Aorta (tissue), 5 donors: ENCODE data around the gene MOV10L1. TPM values are rescaled to one million over a fixed set of nuclear protein-coding genes. Genes with fewer than 3 reads are reported as not detected.
A peak's percentile ranks its signal among the peaks of the same experiment; 100 is the strongest.

ENCODE experiments used
- ATAC-seq: fragments of 200-7000 bp; cut with Tn5 transposase; one replicate; pipeline ENCODE4 v1.9.1; 2022; ENCODE audit warnings: moderate library complexity; ENCODE audit not compliant: low FRiP score
- DNase-seq, 2 donors: peaks; one replicate each; pipeline ENCODE4 v3.0.0-alpha.2; 2020
- H3K27ac ChIP-seq, 2 donors: one replicate each; pipeline ENCODE4 v1.5.1; 2013; ENCODE audit warnings: low read length in 2 of 2, mild to moderate bottlenecking in 2 of 2, moderate library complexity in 2 of 2, control low read depth in 1 of 2, inconsistent platforms in 1 of 2, low read depth in 1 of 2
- H3K27me3 ChIP-seq, 2 donors: one replicate each; pipeline ENCODE4 v1.6.1; 2013; ENCODE audit warnings: control low read depth in 1 of 2, low read length in 1 of 2, mild to moderate bottlenecking in 1 of 2, moderate library complexity in 1 of 2; ENCODE audit not compliant: insufficient read depth in 2 of 2, control insufficient read depth in 1 of 2
- H3K36me3 ChIP-seq, 2 donors: one replicate each; pipeline ENCODE4 v1.6.1; 2013; ENCODE audit warnings: control low read depth in 1 of 2, low read length in 1 of 2, mild to moderate bottlenecking in 1 of 2; ENCODE audit not compliant: insufficient read depth in 2 of 2, control insufficient read depth in 1 of 2
- H3K4me1 ChIP-seq, 2 donors: one replicate each; pipeline ENCODE4 v1.6.1; 2013; ENCODE audit warnings: low read length in 2 of 2, control low read depth in 1 of 2, mild to moderate bottlenecking in 1 of 2, moderate library complexity in 1 of 2; ENCODE audit not compliant: insufficient read depth in 2 of 2, control insufficient read depth in 1 of 2
- H3K4me3 ChIP-seq, 2 donors: one replicate each; pipeline ENCODE4 v1.5.1; 2013; ENCODE audit warnings: low read length in 2 of 2, control low read depth in 1 of 2, mild to moderate bottlenecking in 1 of 2
- H3K9me3 ChIP-seq: one replicate; pipeline ENCODE4 v1.6.1; 2013; ENCODE audit warnings: mild to moderate bottlenecking, low read length; ENCODE audit not compliant: control insufficient read depth
- WGBS, 2 donors: extraction: QIAGEN DNeasy Blood & Tissue Kit; methylation state at CpG; one replicate each; pipeline ENCODE4 v1.1.7; 2013; 5-methylcytosine and 5-hydroxymethylcytosine counted together
- intact Hi-C, 2 donors: fragments of 100-400 bp; cut with DNase I; formaldehyde crosslinking; loops; one replicate each; pipeline versions ENCODE4 v1.14.2 to v1.15.0; 2022
- polyA plus RNA-seq, 2 donors: library from polyadenylated mRNA; stranded (reverse); fragments of 200-250 nt; gene quantifications; one replicate each; pipeline ENCODE4 v1.2.3, GENCODE V29; 2013
- total RNA-seq, 2 donors: library from RNA; stranded (reverse); fragmentation: NEBNext Ultra II Directional; extraction: Animal tissue kit (Norgen Biotek cat#: 25700); gene quantifications; one replicate each; pipeline ENCODE4 v1.2.1, GENCODE V29; 2021
- donor health status: healthy with polysubstance abuse.
- donor health status: Bipolar disorder and iron deficiency.
- donor health status: DM: no; HTN: no; CAD: no.
- donor health status: DM: no; HTN: no; CAD: no.
- donor health status: DM: yes; HTN: yes; CAD: no.

The MOV10L1 gene
- total and polyA plus RNA-seq, 4 donors: 0.10 to 4.2 (median 2.4) TPM

DNA sequence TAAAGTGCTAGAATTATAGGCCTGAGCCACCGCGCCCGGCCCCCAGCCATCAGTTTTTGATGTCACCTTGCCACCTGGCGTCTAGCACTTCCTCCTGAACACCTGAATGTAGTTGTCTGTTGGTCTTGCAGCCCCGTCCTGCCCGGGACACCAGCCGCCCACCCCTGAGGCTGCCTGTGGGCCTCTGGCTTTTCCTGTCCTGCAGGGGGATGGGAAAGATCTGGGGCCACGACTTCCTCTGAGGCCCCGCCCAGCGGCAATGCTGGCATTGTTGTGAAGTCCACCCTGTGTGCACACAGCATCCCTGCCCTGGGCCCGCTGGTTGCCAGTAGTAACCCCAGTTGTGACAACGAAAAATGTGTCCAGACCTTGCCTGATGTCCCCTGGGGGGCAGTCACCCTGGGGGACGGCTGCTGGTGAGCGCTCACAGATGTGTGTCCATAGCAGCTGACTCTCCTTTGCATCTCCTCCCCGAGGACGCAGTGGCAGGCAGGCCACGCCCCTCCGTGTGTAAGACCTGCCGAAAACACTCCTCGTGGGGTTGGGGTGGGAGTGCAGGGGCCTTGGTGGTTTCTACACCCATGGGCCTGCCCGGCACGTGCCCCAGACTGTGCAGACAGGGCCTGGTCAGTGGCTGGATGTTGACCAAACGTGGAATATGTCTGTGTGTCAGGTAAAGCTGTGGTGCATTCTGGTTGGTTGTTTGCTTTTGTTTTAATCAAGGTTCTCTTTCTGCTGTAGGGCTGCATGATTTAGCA lies 117.8 kb downstream of the MOV10L1 start:
- Histone ChIP-seq H3K9me3 (no peaks in the 10 kb centered on the region), H3K36me3 (peaks cover 0 to 5% of the 10 kb centered on the region in 2 donors), H3K4me1 (no peaks in the 10 kb centered on the region), H3K27ac (no peak overlapping the region), H3K27me3 (no peaks in the 10 kb centered on the region), H3K4me3 (no peak overlapping the region)
- ATAC-seq (no peak), DNase-seq (peak in 1 of 2 donors; percentile 45)
- 73 to 79% methylated on average over 23 of the region's 23 CpGs for WGBS, 2 donors
- intact Hi-C loops: loop anchor here (5.0 to 10.0 kb wide), 4 partner anchors 55 to 283 kb away; partner anchors contain the start of gene PIM3 (in 1 of the 2)

DNA sequence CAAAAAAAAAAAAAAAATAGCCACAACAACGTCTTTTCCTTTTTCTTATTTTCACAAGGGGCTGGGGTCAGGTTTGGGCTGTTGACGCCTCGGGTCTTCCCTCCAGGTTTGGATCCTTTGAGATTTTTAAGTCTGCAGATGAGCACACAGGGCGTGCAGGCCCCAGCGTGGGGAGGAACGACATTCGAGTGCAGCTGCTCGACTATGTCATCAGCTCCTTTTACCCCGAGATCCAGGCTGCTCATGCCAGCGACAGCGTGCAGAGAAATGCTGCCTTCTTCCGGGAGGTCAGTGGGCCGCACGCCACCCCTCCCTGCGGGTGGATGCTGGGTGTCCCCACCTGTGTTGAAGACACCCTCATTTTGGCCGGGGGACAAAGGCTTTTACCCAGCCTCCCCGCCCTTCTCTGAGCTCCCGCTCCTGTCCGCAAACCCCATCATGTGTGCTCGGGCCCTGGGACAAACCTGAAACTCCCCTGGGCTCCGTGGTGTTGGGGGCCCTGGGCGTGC lies 118.7 kb downstream of the MOV10L1 start:
- Histone ChIP-seq H3K9me3 (no peaks in the 10 kb centered on the region), H3K27me3 (no peaks in the 10 kb centered on the region), H3K4me1 (no peaks in the 10 kb centered on the region), H3K4me3 (no peak overlapping the region), H3K27ac (no peak overlapping the region), H3K36me3 (peaks cover 0 to 5% of the 10 kb centered on the region in 2 donors)
- 84 to 85% methylated on average over 21 to 22 of the region's 22 CpGs for WGBS, 2 donors
- intact Hi-C loops: loop anchor here (5.0 to 10.0 kb wide), 4 partner anchors 56 to 284 kb away; partner anchors contain the start of gene PIM3 (in 1 of the 2)
- ATAC-seq (no peak), DNase-seq (peak in 1 of 2 donors; percentile 41)

DNA sequence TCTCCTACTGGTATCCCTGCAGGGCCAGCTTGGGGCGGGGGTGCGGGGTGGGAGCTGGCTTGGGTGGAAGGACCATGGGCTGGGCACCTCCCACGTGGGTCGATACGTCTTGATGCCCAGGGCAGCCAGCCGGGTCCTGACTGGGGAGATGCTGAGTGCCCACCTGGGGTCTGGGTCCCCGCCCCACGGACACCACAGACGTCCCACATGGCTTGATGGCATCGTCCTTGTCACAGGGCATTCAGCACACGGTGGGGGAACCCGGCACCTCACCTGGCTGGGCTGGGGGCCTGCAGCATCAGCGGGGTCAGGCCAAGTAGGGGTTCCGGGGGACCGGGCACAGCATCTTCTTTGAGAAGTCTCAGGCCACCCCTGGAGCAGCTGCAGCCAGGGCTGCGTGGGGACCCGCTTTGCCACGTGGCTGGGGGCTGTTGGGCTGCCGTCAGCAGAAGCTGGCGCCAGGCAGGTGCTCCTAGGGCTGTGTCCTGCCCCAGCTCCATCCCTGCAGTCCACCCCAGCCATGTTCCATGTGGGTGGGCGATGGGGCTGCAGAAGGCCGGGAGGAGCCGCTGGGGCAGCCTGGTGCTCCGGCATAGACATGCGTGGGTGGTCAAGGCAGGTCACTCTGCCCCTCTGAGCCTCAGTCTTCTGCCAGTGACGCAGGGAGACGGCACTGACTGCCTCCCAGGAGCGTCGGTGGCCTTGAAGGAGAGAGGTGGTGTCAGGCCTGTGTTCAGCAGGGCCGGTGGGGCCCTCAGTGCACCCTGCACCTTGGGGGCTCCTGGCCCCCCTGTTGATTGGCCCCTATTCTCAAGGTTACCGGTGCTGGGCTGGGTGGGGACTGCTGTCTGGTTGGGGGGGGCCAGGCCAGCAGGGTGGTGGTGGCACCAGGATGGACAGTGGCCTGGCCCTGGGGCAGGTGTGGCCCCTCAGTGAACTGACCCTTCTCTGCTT lies 119.4 kb downstream of the MOV10L1 start:
- no peaks in the 10 kb centered on the region for H3K9me3 ChIP-seq
- ATAC-seq: peak; percentile 14

DNA sequence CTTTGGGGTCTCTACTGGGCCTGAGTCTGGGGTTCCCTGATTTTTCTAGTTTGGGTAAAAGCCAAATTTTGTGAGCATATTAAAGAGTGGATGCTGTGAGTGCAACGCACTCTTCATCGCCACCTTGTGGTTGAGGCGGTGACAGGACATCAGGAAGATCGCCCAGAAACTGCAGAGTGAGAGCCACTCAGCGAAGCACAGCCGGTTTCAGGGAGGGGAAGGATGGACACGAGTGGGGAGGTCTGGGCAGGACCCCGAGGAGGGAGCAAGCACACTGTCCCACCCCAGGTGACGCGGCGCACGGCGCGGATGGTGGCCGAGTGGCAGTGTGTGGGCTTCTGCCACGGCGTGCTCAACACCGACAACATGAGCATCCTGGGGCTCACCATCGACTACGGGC lies 120.1 kb downstream of the MOV10L1 start:
- peak; percentile 61 for ATAC-seq
- WGBS, 2 donors: 61% methylated on average over 20 of the region's 20 CpGs
- H3K9me3 ChIP-seq: no peaks in the 10 kb centered on the region
- no peaks in the 10 kb centered on the region for H3K4me1 ChIP-seq
- no peak overlapping the region for H3K4me3 ChIP-seq
- intact Hi-C loops: loop anchor here (5.0 to 10.0 kb wide), 4 partner anchors 58 to 285 kb away; partner anchors contain the start of gene PIM3 (in 1 of the 2)
- peak; percentile 80 to 88 for DNase-seq
- H3K27ac ChIP-seq: no peak overlapping the region
- peaks cover 0 to 5% of the 10 kb centered on the region in 2 donors for H3K36me3 ChIP-seq
- H3K27me3 ChIP-seq: no peaks in the 10 kb centered on the region

More for the DNA sequence above, 119.4 kb downstream of the MOV10L1 start:
- Histone ChIP-seq H3K27ac (no peak overlapping the region), H3K36me3 (peaks cover 0 to 5% of the 10 kb centered on the region in 2 donors), H3K27me3 (no peaks in the 10 kb centered on the region), H3K4me1 (no peaks in the 10 kb centered on the region), H3K4me3 (no peak overlapping the region)
- intact Hi-C loops: loop anchor here (5.0 to 10.0 kb wide), 4 partner anchors 57 to 284 kb away; partner anchors contain the start of gene PIM3 (in 1 of the 2)
- DNase-seq: no peak
- WGBS, 2 donors: 72% methylated on average over 31 of the region's 31 CpGs

DNA sequence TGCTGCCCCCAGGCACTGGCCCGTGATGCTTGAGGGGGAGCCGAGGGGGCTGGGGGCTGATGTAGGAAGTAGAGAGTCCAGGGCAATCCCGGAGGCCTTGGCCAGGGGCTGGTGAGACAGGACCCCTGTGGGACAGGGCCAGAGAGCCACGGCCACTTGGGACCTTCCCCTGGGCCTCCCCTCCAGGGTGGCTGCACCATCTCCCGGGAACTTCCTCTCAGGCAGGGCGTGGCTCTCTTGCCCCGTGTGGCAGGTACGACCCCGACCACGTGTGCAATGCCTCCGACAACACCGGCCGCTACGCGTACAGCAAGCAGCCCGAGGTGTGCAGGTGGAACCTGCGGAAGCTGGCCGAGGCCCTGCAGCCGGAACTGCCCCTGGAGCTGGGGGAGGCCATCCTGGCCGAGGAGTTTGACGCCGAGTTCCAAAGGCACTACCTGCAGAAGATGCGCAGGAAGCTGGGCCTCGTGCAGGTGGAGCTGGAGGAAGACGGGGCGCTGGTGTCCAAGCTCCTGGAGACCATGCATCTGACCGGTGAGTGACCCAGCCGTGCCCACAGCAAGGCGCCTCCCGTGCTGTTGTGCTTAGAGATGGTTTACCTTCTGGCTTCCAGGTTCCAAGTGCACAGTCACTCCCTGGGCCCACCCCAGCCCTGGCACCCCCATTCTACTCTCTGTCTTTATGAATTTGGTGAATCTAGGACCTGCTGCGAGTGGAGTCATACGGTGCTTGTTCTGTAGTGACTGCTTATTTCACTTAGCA lies 120.8 kb downstream of the MOV10L1 start:
- H3K27ac ChIP-seq: no peak overlapping the region
- no peaks in the 10 kb centered on the region for H3K27me3 ChIP-seq
- peaks cover 0 to 5% of the 10 kb centered on the region in 2 donors for H3K36me3 ChIP-seq
- intact Hi-C loops: no loop called here
- no peak overlapping the region for H3K4me3 ChIP-seq
- DNase-seq (no peak), ATAC-seq (no peak)
- no peaks in the 10 kb centered on the region for H3K9me3 ChIP-seq
- WGBS, 2 donors: 90 to 91% methylated on average over 32 of the region's 32 CpGs
- no peaks in the 10 kb centered on the region for H3K4me1 ChIP-seq

DNA sequence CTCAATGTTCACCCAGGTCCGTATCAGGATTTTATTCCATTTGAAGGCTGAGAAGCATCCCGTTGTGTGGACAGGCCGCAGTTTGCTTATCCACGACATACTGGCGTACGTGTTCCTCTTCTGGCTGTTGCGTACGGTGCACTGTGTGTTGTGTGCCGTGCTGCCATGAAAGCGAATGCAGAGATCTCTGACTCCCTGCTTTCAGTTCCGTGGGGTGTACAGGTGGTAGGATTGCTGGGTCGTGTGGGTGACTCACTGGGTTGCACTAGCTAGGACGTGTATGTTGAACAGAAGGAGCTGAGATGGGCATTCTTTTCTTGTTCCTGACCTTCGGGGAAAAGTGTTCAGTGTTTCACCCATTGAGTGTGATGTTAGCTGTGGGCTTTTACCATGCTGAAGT lies 121.3 kb downstream of the MOV10L1 start:
- no peaks in the 10 kb centered on the region for H3K27me3 ChIP-seq
- intact Hi-C loops: no loop called here
- no peak overlapping the region for H3K27ac ChIP-seq
- H3K36me3 ChIP-seq: peaks cover 0 to 5% of the 10 kb centered on the region in 2 donors
- no peak overlapping the region for H3K4me3 ChIP-seq
- no peaks in the 10 kb centered on the region for H3K9me3 ChIP-seq
- no peaks in the 10 kb centered on the region for H3K4me1 ChIP-seq
- 89 to 90% methylated on average over 14 of the region's 14 CpGs for WGBS, 2 donors
- DNase-seq (no peak), ATAC-seq (no peak)
